Mesothelial cell of epicardium (in vitro differentiated cells): ENCODE data around the gene HECW1. TPM values are rescaled to one million over a fixed set of nuclear protein-coding genes. Genes with fewer than 3 reads are reported as not detected.

Experiments
- DNase-seq, 2 experiments: peaks; one replicate each; pipeline ENCODE4 v3.0.0; 2021; ENCODE audit warnings: low spot score in 2 of 2; ENCODE audit not compliant: unreplicated experiment in 2 of 2
- H3K27ac Mint-ChIP-seq: 2 replicates; pipeline ENCODE4 v1.8.0; 2021; ENCODE audit warnings: mixed read lengths
- H3K27me3 Mint-ChIP-seq: 2 replicates; pipeline ENCODE4 v1.8.0; 2021; ENCODE audit warnings: low read depth, mixed read lengths
- H3K36me3 Mint-ChIP-seq: 2 replicates; pipeline ENCODE4 v1.8.0; 2021; ENCODE audit warnings: mixed read lengths
- H3K4me1 Mint-ChIP-seq: 2 replicates; pipeline ENCODE4 v1.8.0; 2021; ENCODE audit warnings: mixed read lengths
- H3K4me3 Mint-ChIP-seq: 2 replicates; pipeline ENCODE4 v1.8.0; 2021; ENCODE audit warnings: mild to moderate bottlenecking, moderate library complexity, mixed read lengths
- H3K9me3 Mint-ChIP-seq: 2 replicates; pipeline ENCODE4 v1.8.0; 2021; ENCODE audit warnings: mixed read lengths
- total RNA-seq: library from RNA; stranded (reverse); gene quantifications from 3 replicates; pipeline ENCODE4 v1.2.1, GENCODE V29; 2021
- TF ChIP-seq, protein P1 (sequence below): fragments of 200-600 bp; sonication (generic); IDR thresholded peaks from one replicate; pipeline ENCODE4 v1.5.0; 2021; ENCODE audit warnings: antibody characterized with exemption; ENCODE audit not compliant: unreplicated experiment

HECW1 gene
- total RNA-seq, 1 donor from 2014 or later, result 1.4 TPM

DNA sequence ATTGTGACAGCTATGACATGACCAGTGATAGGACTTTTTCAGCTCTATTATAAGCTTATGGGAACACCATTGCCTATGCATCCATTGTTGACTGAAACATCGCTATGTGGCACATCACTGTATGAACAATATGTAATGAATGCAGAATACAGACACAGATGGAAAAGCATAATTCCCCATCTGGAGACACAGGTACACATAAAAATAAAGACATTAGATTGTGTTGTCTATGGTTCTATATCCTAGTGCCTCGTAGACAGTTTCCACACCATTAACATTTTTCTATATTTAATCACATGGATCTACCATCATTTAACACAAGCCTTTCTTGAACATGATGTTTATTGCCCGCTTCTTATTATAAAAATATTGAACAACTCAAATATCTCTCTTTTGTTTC is 374.2 kb downstream of the HECW1 start:
- Mint-ChIP-seq H3K27me3 (no peaks in the 10 kb centered on the region), H3K9me3 (no peaks in the 10 kb centered on the region), H3K36me3 (no peaks in the 10 kb centered on the region), H3K4me3 (no peak overlapping the region), H3K27ac (peak overlapping the region; percentile 64), H3K4me1 (peaks cover 47% of the 10 kb centered on the region)
- TF ChIP-seq, protein P1, sequence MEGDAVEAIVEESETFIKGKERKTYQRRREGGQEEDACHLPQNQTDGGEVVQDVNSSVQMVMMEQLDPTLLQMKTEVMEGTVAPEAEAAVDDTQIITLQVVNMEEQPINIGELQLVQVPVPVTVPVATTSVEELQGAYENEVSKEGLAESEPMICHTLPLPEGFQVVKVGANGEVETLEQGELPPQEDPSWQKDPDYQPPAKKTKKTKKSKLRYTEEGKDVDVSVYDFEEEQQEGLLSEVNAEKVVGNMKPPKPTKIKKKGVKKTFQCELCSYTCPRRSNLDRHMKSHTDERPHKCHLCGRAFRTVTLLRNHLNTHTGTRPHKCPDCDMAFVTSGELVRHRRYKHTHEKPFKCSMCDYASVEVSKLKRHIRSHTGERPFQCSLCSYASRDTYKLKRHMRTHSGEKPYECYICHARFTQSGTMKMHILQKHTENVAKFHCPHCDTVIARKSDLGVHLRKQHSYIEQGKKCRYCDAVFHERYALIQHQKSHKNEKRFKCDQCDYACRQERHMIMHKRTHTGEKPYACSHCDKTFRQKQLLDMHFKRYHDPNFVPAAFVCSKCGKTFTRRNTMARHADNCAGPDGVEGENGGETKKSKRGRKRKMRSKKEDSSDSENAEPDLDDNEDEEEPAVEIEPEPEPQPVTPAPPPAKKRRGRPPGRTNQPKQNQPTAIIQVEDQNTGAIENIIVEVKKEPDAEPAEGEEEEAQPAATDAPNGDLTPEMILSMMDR, result no peak
- no peak for DNase-seq

DNA sequence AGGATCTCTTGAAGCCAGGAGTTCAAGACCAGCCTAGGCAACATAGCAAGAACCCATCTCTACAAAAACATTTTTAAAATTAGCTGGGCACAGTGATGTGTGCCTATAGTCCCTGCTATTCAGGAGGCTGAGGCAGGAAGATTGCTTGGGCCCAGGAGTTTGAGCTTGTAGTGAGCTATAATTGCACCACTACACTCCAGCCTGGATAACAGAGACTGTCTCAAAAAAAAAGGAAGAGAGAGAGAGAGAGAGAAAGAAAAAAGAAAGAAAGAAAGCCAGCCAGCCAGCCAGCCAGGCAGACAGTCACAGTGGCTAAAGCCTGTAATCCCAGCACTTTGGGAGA is 375.3 kb downstream of the HECW1 start:
- Mint-ChIP-seq H3K4me3 (no peak overlapping the region), H3K36me3 (no peaks in the 10 kb centered on the region), H3K9me3 (no peaks in the 10 kb centered on the region), H3K27ac (no peak overlapping the region), H3K27me3 (no peaks in the 10 kb centered on the region), H3K4me1 (peaks cover 40% of the 10 kb centered on the region)
- TF ChIP-seq, protein P1, result no peak
- DNase-seq, result no peak

DNA sequence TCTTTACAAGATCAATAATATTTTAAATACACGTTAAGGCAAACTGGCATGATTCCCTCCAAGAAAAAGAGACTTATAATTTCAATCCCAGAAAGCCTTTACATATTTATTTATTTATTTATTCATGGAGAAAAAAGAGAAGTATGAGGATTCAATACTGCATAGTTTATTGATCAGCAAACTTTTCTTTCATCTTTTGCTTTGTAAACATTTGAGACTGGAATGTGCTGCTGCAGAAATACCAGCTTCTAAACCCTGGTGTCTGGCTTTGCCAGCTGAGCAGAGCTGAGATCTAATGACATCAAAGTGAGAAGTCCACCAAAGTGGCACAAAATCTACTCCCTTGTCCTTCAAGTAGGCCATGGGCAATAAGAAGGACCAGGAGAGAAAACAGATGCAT is 376.8 kb downstream of the HECW1 start:
- Mint-ChIP-seq H3K36me3 (no peaks in the 10 kb centered on the region), H3K27me3 (peaks cover 9% of the 10 kb centered on the region), H3K27ac (no peak overlapping the region), H3K9me3 (no peaks in the 10 kb centered on the region), H3K4me1 (peaks cover 28% of the 10 kb centered on the region), H3K4me3 (no peak overlapping the region)
- TF ChIP-seq, protein P1, result no peak
- DNase-seq, result no peak

DNA sequence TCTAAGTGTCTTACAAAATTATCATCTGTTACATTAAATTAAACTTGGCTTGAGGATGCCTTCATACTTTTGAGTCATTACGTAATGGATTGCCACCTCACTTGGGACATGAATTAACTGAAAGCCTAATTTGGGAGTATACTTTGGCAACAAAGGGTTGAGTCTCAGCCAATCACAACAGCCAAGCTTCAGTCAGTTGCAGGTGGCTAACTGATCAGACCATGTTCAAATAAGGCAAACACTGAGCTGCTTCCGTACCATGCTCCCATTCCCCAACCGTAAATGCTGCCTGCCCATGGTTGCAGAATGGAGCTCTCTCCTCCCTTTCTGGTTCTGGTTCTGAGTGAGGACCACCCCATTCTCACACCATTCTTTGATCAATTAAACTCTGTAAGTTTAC is 377.6 kb downstream of the HECW1 start:
- Mint-ChIP-seq H3K4me1 (peaks cover 20% of the 10 kb centered on the region), H3K36me3 (no peaks in the 10 kb centered on the region), H3K4me3 (no peak overlapping the region), H3K9me3 (no peaks in the 10 kb centered on the region), H3K27ac (no peak overlapping the region), H3K27me3 (peaks cover 13% of the 10 kb centered on the region)
- TF ChIP-seq, protein P1, result no peak
- DNase-seq, result no peak

DNA sequence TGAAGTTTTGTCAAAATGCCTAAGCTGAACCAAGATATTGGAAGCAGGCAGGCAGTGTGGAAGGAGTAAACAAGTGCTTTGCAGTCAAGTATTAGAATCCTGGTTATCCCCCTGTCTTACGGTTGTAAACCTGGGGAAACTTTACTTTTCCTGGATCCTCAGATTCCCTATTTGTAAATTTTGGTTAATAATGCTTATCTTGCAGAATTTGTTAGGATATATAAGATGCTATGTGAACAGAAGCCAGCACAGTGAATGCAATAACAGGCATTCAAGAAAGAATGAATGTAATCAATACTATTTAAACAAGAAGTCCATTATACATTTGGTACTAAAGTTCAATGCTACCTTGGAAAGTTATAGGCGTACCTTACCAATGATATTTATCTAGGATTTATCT is 378.7 kb downstream of the HECW1 start:
- no peaks in the 10 kb centered on the region for H3K36me3 Mint-ChIP-seq
- TF ChIP-seq, protein P1, result no peak
- peaks cover 13% of the 10 kb centered on the region for H3K27me3 Mint-ChIP-seq
- H3K27ac Mint-ChIP-seq, result no peak overlapping the region
- DNase-seq, result no peak
- H3K9me3 Mint-ChIP-seq, result no peaks in the 10 kb centered on the region
- peaks cover 18% of the 10 kb centered on the region for H3K4me1 Mint-ChIP-seq
- no peak overlapping the region for H3K4me3 Mint-ChIP-seq

DNA sequence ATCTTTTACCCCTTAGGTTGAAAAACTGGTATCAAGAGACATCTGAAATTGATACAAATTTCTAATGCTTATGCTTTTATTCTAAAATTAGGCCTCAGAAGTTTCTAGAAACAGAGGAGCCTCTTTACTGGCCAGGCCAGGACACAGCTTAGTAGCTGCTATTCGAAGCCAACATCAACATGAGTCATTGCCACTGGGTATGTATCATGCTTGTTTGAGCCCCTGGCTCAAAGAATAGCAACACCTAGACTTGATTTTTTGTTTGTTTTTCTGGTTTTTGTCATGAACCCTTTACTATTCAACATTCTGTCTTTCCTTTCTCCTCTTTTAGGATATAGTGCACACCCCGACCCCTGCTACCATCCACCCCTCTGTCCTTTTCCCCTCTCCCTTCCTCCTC is 379.5 kb downstream of the HECW1 start:
- H3K27ac Mint-ChIP-seq, result no peak overlapping the region
- no peak for DNase-seq
- H3K27me3 Mint-ChIP-seq, result peaks cover 14% of the 10 kb centered on the region
- H3K36me3 Mint-ChIP-seq, result no peaks in the 10 kb centered on the region
- H3K4me3 Mint-ChIP-seq, result no peak overlapping the region
- no peaks in the 10 kb centered on the region for H3K9me3 Mint-ChIP-seq
- H3K4me1 Mint-ChIP-seq, result peaks cover 14% of the 10 kb centered on the region
- TF ChIP-seq, protein P1, result no peak
